G401.6 (cell line): ENCODE results near the gene ZNF536.
"Not testable (repeated sequence)": the region's sequence is repeated elsewhere in the genome, so short reads cannot be mapped to it uniquely, and the experiment has no call there.

ENCODE experiments used
- FAIRE-seq: peaks from 2 replicates; lab custom pipeline; 2012; peaks lifted over from hg19 to GRCh38; lab: Jason Lieb, UNC

The ZNF536 gene

GRCh38 chr19:30341611-30342201 lies 30.5 kb upstream of the ZNF536 start:
- no peak for FAIRE-seq

- no peak for FAIRE-seq
Measured at GRCh38 chr19:30342901-30343300, 29.3 kb upstream of the ZNF536 start.

- no peak for FAIRE-seq
Measured at GRCh38 chr19:30344446-30345425, 27.4 kb upstream of the ZNF536 start.

GRCh38 chr19:30345686-30346085 lies 26.5 kb upstream of the ZNF536 start:
- no peak for FAIRE-seq

- FAIRE-seq: not testable (repeated sequence)
Measured at GRCh38 chr19:30346468-30346867, 25.7 kb upstream of the ZNF536 start.

GRCh38 chr19:30349131-30349730 lies 23.0 kb upstream of the ZNF536 start:
- no peak for FAIRE-seq

GRCh38 chr19:30350692-30351663 lies 21.2 kb upstream of the ZNF536 start:
- FAIRE-seq: no peak

GRCh38 chr19:30351774-30352173 lies 20.4 kb upstream of the ZNF536 start:
- FAIRE-seq: no peak

- FAIRE-seq: no peak
Measured at GRCh38 chr19:30353394-30353945, 18.7 kb upstream of the ZNF536 start.

GRCh38 chr19:30355586-30355985 lies 16.6 kb upstream of the ZNF536 start:
- no peak for FAIRE-seq

- FAIRE-seq: no peak
Measured at GRCh38 chr19:30356951-30357579, 15.1 kb upstream of the ZNF536 start.

GRCh38 chr19:30357580-30357954 lies 14.6 kb upstream of the ZNF536 start:
- FAIRE-seq: no peak

GRCh38 chr19:30358319-30358718 lies 13.9 kb upstream of the ZNF536 start:
- no peak for FAIRE-seq

- no peak for FAIRE-seq
Measured at GRCh38 chr19:30358821-30359580, 13.2 kb upstream of the ZNF536 start.

GRCh38 chr19:30359936-30360335 lies 12.2 kb upstream of the ZNF536 start:
- no peak for FAIRE-seq

- no peak for FAIRE-seq
Measured at GRCh38 chr19:30360376-30361106, 11.6 kb upstream of the ZNF536 start.

- FAIRE-seq: no peak
Measured at GRCh38 chr19:30361107-30361447, 11.1 kb upstream of the ZNF536 start.

GRCh38 chr19:30361721-30362120 lies 10.5 kb upstream of the ZNF536 start:
- no peak for FAIRE-seq

- no peak for FAIRE-seq
Measured at GRCh38 chr19:30362156-30362754, 9.9 kb upstream of the ZNF536 start.
